Activated CD8-positive, alpha-beta T cell treated with anti-CD3 and anti-CD28 coated beads for 36 hours (primary cell): ENCODE results near the gene ATP2A2. TPM values are rescaled to one million over a fixed set of nuclear protein-coding genes. Genes with fewer than 3 reads are reported as not detected.

ENCODE experiments used
- ATAC-seq: fragments of 200-7000 bp; cut with Tn5 transposase; one replicate; pipeline ENCODE4 v1.10.0; 2021; ENCODE audit warnings: mild to moderate bottlenecking, moderate library complexity
- CTCF ChIA-PET: fragments of 350-600 bp; sonication (Branson Sonifier 250); formaldehyde crosslinking; loops from one replicate; lab custom pipeline; 2021; ENCODE audit warnings: antibody characterized with exemption; lab: Charles Lee
- POLR2A ChIA-PET: fragments of 350-600 bp; sonication (Branson Sonifier 250); formaldehyde crosslinking; loops from one replicate; lab custom pipeline; 2021; ENCODE audit warnings: antibody characterized with exemption; lab: Charles Lee
- DNase-seq: peaks from one replicate; pipeline ENCODE4 v3.0.0-alpha.2; 2020
- H3K27ac Mint-ChIP-seq: one replicate; pipeline ENCODE4 v1.8.0; 2021; ENCODE audit warnings: mild to moderate bottlenecking, mixed read lengths
- H3K27me3 Mint-ChIP-seq: one replicate; pipeline ENCODE4 v1.8.0; 2021; ENCODE audit warnings: mixed read lengths
- H3K36me3 Mint-ChIP-seq: one replicate; pipeline ENCODE4 v1.8.0; 2021; ENCODE audit warnings: low read depth, mixed read lengths
- H3K4me1 Mint-ChIP-seq: one replicate; pipeline ENCODE4 v1.8.0; 2021; ENCODE audit warnings: low read depth, mixed read lengths
- H3K4me3 Mint-ChIP-seq: one replicate; pipeline ENCODE4 v1.8.0; 2021; ENCODE audit warnings: mild to moderate bottlenecking, moderate library complexity, mixed read lengths
- H3K9me3 Mint-ChIP-seq: one replicate; pipeline ENCODE4 v1.8.0; 2021; ENCODE audit warnings: mixed read lengths
- intact Hi-C: fragments of 100-400 bp; cut with micrococcal nuclease; formaldehyde crosslinking; loops from one replicate; pipeline ENCODE4 v1.10.0; 2022
- total RNA-seq, 2 experiments: library from RNA; stranded (reverse); gene quantifications; one replicate each; pipeline ENCODE4 v1.2.3, GENCODE V29; 2021
- TF ChIP-seq, protein P1 (sequence below): fragments of 200-600 bp; IDR thresholded peaks from one replicate; pipeline ENCODE4 v1.8.0; 2022; ENCODE audit warnings: antibody characterized with exemption, mild to moderate bottlenecking

ATP2A2 gene
- total RNA-seq, 2 experiments from 2014 or later, result 107 to 111 TPM

DNA sequence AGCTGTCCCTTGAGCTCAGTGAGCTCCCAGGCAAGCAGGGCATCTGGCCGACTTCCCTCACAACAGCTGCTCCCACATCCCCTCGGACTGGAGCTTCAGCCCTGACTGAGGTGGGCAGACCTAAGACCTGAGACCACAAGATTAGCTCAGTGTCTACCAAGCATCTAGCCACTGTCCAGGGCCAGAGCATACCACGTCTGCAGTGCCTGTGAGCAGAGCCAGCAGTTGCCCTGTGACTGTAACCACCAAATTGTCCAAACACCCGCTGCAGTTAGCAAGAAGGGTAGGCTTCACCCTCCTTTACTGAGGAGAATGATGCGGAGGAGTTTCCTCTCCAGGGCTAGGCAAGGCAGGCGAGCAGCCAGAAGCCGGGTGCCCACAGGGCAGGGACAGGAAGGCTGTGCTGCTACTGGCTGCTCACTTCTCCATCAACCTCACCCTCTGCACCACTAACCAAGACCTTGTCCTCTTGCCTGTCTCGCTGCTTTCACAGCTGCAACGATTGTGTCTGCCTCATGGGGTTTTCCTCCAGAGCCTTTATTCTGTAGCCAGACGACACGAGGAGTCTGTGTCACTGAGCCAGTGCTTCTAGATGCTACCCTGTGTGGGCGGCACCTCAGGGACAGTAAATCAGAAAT lies 68.6 kb downstream of the ATP2A2 start:
- peaks cover 4% of the 10 kb centered on the region for H3K27me3 Mint-ChIP-seq
- TF ChIP-seq, protein P1, sequence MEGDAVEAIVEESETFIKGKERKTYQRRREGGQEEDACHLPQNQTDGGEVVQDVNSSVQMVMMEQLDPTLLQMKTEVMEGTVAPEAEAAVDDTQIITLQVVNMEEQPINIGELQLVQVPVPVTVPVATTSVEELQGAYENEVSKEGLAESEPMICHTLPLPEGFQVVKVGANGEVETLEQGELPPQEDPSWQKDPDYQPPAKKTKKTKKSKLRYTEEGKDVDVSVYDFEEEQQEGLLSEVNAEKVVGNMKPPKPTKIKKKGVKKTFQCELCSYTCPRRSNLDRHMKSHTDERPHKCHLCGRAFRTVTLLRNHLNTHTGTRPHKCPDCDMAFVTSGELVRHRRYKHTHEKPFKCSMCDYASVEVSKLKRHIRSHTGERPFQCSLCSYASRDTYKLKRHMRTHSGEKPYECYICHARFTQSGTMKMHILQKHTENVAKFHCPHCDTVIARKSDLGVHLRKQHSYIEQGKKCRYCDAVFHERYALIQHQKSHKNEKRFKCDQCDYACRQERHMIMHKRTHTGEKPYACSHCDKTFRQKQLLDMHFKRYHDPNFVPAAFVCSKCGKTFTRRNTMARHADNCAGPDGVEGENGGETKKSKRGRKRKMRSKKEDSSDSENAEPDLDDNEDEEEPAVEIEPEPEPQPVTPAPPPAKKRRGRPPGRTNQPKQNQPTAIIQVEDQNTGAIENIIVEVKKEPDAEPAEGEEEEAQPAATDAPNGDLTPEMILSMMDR, result no peak
- H3K27ac Mint-ChIP-seq, result peak overlapping the region; percentile 64
- H3K36me3 Mint-ChIP-seq, result peaks cover 34% of the 10 kb centered on the region
- intact Hi-C loops, result no loop called here
- CTCF ChIA-PET, result interaction anchor here (0.9 to 3.3 kb wide), 9 partner anchors 14 to 538 kb away, joined by 3 to 12 read pairs (median 4); partner anchors contain the start of gene ARPC3
- H3K4me1 Mint-ChIP-seq, result peaks cover 40% of the 10 kb centered on the region
- DNase-seq (peak; percentile 80), ATAC-seq (peak; percentile 89)
- POLR2A ChIA-PET, result interaction anchor here (0.8 to 2.5 kb wide), 8 partner anchors 9 to 109 kb away, joined by 3 to 9 read pairs (median 4); no protein-coding TSS in a partner anchor
- H3K9me3 Mint-ChIP-seq, result no peaks in the 10 kb centered on the region
- H3K4me3 Mint-ChIP-seq, result no peak overlapping the region

DNA sequence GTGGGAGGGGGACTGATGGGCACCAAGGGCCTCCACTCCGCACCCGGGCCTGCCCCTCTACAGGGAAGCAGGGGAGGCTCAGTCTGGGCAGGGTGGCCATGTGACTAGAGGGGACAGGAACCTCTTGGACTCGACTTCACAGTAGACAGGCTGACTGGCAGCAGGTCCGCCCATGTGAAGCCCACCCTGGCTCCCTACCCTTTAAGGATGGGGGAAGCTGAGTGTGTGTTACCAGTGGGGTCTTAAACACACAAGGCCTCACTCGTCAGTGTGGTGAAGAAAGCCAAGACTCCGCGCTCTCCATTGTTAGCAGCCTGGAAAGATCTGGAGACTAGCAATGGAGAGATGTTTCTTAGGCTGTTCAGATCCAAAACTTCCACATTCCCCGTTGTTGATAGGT lies 70.1 kb downstream of the ATP2A2 start:
- POLR2A ChIA-PET, result interaction anchor here (2.5 kb wide), 1 partner anchor 51 kb away, joined by 6 read pairs; no protein-coding TSS in a partner anchor
- TF ChIP-seq, protein P1, result no peak
- H3K9me3 Mint-ChIP-seq, result no peaks in the 10 kb centered on the region
- H3K4me1 Mint-ChIP-seq, result peaks cover 43% of the 10 kb centered on the region
- no peak overlapping the region for H3K4me3 Mint-ChIP-seq
- ATAC-seq (no peak), DNase-seq (no peak)
- CTCF ChIA-PET, result interaction anchor here (1.2 to 3.7 kb wide), 4 partner anchors 80 to 251 kb away, joined by 3 to 24 read pairs (median 9); partner anchors contain the start of gene ARPC3
- no peak overlapping the region for H3K27ac Mint-ChIP-seq
- H3K36me3 Mint-ChIP-seq, result peaks cover 23% of the 10 kb centered on the region
- peaks cover 4% of the 10 kb centered on the region for H3K27me3 Mint-ChIP-seq
- intact Hi-C loops, result no loop called here

DNA sequence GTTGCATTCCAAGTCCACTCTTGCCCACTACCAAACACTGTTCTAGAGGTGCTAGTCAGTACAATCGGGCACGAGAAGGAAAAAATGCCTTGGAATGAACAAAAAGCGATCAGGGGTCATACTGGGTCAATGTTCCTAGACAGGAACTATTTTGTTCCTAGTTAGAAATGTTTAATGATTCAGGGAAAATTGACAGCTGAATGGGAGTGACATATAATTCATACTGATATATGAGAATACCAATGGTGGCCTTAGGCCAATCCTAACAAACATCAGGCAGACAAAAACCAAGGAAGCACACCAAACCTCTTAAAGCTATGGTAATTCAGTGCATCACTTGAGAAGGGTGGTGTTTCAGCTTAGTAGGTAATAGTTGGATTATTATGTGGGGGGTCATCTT lies 71.4 kb downstream of the ATP2A2 start:
- H3K36me3 Mint-ChIP-seq, result peaks cover 12% of the 10 kb centered on the region
- ATAC-seq (no peak), DNase-seq (no peak)
- H3K9me3 Mint-ChIP-seq, result no peaks in the 10 kb centered on the region
- no peak overlapping the region for H3K4me3 Mint-ChIP-seq
- ChIA-PET CTCF (interaction anchor here (1.8 to 3.7 kb wide), 2 partner anchors 79 to 250 kb away, joined by 4 to 24 read pairs; no protein-coding TSS in a partner anchor), POLR2A (interaction anchor here (0.6 kb wide), 1 partner anchor 73 kb away, joined by 3 read pairs; no protein-coding TSS in a partner anchor)
- TF ChIP-seq, protein P1, result no peak
- H3K4me1 Mint-ChIP-seq, result peaks cover 41% of the 10 kb centered on the region
- H3K27ac Mint-ChIP-seq, result no peak overlapping the region
- peaks cover 4% of the 10 kb centered on the region for H3K27me3 Mint-ChIP-seq
- intact Hi-C loops, result no loop called here

DNA sequence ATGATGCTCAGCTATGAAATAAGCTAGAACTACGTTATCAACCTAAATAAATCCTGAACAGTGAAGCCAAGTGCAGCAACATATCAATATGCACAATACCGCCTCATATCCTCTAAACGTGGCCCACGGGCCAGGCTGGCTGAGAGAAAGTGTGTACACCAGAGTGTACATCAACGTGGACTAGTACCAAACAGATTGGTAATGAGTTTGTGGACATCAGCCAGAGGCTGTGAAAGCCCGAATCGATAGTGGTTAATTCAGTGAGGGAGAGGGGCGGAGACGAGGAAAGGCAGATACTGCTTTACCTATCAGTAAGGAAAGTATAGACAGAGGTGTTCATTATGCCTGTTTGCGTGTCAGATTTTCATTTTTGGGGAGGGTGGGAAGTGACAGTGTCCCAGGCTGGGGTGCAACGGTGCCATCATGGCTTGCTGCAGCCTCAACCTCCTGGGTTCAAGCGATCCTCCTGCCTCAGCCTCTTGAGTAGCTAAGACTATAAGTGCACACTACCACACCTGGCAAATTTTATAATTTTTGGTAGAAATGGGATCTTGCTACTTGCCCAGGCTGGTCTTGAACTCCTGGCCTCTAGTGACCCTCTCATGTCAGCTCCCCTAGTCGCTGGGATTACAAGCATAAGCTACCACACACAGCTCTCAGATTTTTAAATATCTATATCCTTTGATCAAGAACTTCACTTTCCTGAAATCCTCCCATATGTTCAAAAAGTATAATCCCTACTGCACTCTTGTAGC lies 72.3 kb downstream of the ATP2A2 start:
- H3K4me1 Mint-ChIP-seq, result peaks cover 34% of the 10 kb centered on the region
- ChIA-PET POLR2A (interaction anchor here (1.3 kb wide), 1 partner anchor 56 kb away, joined by 3 read pairs; no protein-coding TSS in a partner anchor), CTCF (interaction anchor here (0.7 to 3.7 kb wide), 7 partner anchors 12 to 249 kb away, joined by 3 to 24 read pairs (median 4); partner anchors contain the start of genes FAM216A and GPN3)
- ATAC-seq, result no peak
- H3K9me3 Mint-ChIP-seq, result no peaks in the 10 kb centered on the region
- intact Hi-C loops, result no loop called here
- peaks cover 4% of the 10 kb centered on the region for H3K27me3 Mint-ChIP-seq
- DNase-seq, result no peak
- no peak overlapping the region for H3K4me3 Mint-ChIP-seq
- TF ChIP-seq, protein P1, result no peak
- peaks cover 6% of the 10 kb centered on the region for H3K36me3 Mint-ChIP-seq
- H3K27ac Mint-ChIP-seq, result no peak overlapping the region
